Measurements from ENCODE around the gene DLX6.
A peak's percentile ranks its signal among the peaks of the same experiment; 100 is the strongest.

The DLX6 gene

DNA sequence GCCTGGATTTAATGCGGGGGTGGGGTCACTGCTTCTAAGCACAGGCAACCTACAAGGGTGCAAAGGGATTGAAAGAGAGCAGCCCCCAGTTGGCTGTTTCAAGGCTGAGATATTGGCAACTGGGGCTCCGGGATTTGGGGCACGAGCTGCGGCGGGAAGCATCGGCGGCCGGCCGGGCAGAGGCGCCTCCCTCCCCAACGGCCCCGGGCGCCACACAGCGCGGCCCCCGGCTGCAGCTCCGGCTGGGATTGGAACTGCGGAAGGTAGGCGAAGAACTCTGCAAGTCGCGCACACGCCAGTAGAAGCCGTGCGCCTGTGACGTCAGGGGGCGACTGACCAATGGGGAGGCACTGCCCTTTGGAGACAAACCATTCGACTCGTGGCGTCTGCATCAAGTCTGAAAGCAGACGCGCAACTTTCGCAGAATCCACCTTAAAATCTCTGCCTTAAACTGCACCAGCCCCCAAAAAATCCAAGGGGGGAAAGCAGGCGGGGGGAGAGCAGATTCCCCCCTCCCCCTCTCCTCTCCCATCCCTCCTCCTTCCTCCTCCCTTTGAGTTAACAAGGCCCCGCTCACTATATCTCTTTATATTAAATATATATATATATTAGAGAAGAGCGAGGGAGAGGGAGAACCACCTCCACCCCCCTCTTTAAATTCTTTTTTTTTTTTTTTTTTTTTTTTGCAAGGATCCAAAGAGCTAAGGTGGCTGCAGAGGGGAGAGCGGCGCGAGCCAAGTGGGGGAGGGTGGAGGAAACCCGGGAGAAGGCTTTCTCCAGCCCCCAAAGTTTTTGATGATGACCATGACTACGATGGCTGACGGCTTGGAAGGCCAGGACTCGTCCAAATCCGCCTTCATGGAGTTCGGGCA, at the start of gene DLX6:
TSS of gene DLX6 (plus strand) at position 371 of the 872 bp plus-strand sequence. CDS start at position 796, 425 bp downstream.
- TF ChIP-seq, protein P1, sequence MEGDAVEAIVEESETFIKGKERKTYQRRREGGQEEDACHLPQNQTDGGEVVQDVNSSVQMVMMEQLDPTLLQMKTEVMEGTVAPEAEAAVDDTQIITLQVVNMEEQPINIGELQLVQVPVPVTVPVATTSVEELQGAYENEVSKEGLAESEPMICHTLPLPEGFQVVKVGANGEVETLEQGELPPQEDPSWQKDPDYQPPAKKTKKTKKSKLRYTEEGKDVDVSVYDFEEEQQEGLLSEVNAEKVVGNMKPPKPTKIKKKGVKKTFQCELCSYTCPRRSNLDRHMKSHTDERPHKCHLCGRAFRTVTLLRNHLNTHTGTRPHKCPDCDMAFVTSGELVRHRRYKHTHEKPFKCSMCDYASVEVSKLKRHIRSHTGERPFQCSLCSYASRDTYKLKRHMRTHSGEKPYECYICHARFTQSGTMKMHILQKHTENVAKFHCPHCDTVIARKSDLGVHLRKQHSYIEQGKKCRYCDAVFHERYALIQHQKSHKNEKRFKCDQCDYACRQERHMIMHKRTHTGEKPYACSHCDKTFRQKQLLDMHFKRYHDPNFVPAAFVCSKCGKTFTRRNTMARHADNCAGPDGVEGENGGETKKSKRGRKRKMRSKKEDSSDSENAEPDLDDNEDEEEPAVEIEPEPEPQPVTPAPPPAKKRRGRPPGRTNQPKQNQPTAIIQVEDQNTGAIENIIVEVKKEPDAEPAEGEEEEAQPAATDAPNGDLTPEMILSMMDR (IDR thresholded peaks at IDR 0.05; ENCODE audit: low read length, missing control alignments): no peak
- DNase-seq (ENCODE audit: low read depth): peak; percentile 13
- H3K4me3 ChIP-seq (replicated peaks; ENCODE audit: low read depth, low read length): peak within 1 kb of the TSS; percentile 12

DNA sequence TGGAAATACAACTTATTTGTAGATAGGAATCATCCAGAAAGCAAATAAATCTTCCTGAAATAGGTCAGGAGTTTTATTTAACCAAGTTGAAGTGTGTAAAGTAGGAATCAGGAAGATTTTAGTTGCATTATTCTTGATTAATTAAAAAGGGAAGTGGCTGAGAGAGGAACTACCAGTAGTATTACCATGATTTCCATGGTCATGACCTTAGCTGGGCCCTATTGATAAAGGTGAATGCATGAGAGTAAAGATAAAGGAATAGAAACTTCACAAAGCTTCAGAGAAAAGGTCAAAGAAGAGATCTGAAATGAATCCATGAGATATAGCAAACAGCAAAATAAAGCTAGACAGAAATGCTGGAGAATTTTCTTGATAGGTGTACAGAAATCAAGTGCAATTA, 46.2 kb upstream of the DLX6 start:
- H3K4me3 ChIP-seq (replicated peaks; ENCODE audit: low read depth, low read length): no peak overlapping the region
- DNase-seq (ENCODE audit: low read depth): no peak
- TF ChIP-seq, protein P1 (IDR thresholded peaks at IDR 0.05; ENCODE audit: low read length, missing control alignments): no peak

DNA sequence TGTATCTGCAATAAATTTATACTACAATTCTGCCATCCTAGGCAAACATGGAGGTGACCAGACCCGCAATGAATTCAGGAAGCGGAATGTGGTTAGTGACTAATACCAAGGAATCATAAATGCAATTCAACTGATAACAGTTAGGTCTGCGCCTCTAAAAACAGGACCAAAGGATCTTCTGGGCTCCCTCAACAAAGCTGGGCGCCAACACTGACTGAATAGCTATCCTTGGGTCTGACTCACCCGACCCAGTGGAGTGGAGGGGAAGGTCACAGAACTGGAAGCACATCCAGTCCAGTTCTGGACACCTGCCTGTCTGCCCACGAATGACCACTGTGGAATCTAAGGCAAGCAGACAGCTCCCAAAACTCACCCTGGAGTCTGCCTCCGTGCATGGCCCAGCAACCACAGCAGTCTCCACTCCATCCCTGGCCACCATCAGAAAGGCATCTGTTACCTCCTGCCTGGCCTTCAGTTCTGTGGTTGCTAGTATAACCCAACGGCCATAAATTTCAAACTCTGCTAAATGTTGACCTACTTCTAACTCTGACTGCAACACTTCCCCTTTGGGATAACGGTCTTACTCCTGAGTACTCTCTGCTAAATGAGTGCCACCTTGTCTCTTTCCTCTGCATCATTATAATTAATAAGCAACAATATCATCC, 43.0 kb upstream of the DLX6 start:
- TF ChIP-seq, protein P1 (IDR thresholded peaks at IDR 0.05; ENCODE audit: low read length, missing control alignments): no peak
- no peak for DNase-seq (ENCODE audit: low read depth)
- no peak overlapping the region for H3K4me3 ChIP-seq (replicated peaks; ENCODE audit: low read depth, low read length)

DNA sequence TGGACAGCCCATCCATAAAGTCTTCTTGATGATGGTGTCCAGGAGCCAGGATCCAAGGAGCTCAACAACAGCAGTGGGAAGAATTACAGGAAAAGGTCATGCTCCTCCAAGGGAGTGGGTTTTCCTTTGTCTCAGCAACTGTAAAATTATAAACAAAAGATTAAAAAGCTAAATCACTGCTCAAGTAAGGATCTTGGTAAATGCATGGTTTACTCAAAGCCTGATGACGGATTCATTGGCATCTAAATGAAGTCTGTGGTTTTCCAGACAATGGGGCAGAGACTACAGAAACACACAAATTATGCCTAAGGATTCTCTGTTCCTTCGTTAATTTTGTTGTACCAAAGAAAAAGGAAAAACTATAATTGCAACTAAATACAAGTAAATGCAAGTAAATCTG, 36.4 kb upstream of the DLX6 start:
- DNase-seq (ENCODE audit: low read depth): no peak
- TF ChIP-seq, protein P1 (IDR thresholded peaks at IDR 0.05; ENCODE audit: low read length, missing control alignments): no peak
- no peak overlapping the region for H3K4me3 ChIP-seq (replicated peaks; ENCODE audit: low read depth, low read length)

DNA sequence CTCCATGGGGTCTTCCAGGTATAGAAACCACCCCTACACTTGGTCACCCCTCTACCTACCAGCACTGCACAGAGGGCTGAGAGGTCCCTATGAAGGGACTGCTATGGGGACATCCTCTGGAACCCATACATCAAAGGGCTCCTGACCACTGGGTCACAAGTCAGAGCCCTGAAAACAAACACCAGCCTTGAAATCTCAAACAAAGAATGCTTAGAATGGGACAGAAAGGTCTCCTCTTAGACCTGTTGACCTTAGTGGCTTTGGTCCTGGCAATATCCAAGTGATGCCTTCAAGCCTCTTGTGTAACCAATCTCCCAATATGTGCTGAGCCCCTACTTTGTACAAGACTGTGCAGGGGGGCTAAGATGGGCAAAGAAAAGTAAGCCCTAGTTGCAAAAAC, 34.6 kb upstream of the DLX6 start:
- no peak for DNase-seq (ENCODE audit: low read depth)
- no peak overlapping the region for H3K4me3 ChIP-seq (replicated peaks; ENCODE audit: low read depth, low read length)
- TF ChIP-seq, protein P1 (IDR thresholded peaks at IDR 0.05; ENCODE audit: low read length, missing control alignments): no peak

DNA sequence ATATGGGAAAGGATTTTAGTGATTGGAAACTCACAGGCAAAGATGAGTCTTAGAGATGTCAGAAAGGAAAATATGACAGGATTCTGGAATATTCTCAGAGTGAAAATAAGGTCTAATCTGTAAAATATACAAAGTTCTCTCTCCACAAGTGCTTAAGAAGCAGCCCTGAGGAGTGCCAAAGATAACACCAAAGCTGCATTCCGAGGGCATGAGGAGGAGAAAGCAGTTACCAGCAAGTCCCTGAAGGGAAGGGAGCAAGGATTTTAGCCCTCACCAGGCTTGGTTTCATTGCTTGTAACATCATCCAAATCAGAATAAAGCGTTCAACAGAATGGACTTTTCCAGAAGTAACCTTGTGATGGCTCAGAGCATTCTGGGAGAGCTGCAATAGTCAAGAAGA, 31.4 kb upstream of the DLX6 start:
- peak; percentile 4 for DNase-seq (ENCODE audit: low read depth)
- TF ChIP-seq, protein P1 (IDR thresholded peaks at IDR 0.05; ENCODE audit: low read length, missing control alignments): no peak
- H3K4me3 ChIP-seq (replicated peaks; ENCODE audit: low read depth, low read length): no peak overlapping the region
